ENCODE measurements around the gene SERPINA5.

SERPINA5 gene

DNA sequence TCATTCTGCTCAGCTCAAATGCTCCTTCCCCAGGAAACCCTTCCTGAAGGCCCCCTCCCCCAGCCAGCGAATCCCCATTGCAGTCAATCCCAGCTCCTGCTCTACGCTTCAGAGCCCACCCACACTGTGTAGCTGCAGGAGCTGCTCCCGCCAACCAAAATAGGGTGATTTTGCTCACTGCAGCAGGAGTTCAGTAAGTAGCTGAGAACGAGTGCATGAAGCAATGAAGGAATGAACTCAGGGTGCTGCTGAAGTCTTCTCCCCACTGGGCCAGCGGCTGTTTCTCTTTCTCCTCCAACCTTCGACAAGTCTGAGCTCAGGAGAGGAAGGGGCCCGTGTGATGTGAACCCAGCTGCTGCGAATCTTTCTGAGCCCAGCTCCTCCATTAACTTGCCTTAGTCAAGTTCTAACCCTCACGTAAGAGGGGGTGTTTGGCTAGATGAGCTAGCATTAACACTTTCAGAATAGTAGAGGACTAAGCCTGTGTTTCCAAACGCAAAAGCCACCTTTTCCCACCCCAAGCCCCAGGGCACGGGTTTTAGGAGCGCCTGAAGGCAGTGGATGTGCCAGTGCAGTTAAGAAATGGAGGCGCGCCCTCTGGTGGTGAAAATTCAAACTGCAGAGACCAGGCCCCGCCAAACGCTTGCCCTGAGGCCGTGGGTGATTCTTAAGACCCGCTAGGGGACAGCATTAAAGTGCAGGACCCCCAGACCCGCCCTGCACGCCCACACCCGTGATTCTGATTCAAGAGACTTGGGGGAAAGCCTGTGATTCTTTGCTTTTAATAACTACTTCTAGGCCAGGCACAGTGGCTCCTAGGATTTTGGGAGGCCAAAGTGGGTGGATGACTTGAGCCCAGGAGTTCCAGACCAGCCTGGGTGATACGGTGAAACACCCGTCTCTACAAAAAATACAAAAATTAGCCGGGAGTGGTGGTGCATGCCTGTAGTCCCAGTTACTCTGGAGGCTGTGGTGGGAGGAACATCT, 31.9 kb upstream of the SERPINA5 start:
- peak; percentile 5 to 45 for DNase-seq (ENCODE audit: low read depth in 2 of 2)

DNA sequence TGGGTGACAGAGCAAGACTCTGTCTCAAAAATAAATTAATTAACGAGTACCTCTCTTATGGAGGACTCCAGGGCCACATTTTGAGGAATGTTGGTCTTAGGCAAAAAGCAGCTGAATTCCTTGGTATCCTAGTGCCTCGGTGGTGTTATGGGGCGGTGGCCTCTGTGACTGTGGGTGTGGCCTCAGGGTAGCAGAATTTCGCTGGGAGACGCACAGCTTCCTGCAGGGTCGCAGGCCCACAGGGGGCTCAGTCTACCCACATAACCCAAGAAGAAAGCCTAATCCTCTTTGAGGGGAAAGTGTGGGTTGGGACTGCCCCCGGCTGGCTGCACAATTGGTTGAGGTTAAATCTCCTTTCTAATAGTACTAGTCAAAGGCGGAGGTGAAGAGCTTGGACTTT, 31.2 kb upstream of the SERPINA5 start:
- no peak for DNase-seq (ENCODE audit: low read depth in 2 of 2)

DNA sequence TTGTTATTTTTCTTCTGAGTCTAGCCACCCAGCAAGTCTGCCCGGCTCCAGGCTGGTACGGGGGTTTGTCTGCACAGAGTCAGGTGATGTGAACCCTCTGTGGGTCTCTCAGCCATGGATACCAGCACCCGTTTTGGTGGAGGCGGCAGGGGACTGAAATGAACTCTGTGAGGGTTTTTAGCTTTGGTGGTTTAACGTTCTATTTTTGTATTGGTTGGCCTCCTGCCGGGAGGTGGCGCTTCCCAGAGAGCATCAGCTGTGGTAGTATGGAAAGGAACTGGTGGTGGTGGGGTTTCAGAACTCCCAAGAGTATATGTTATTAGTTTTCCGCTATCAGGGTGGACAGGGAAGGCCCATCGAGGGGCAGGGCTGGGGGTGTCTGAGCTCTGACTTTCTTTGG, 25.2 kb upstream of the SERPINA5 start:
- no peak for DNase-seq (ENCODE audit: low read depth in 2 of 2)

DNA sequence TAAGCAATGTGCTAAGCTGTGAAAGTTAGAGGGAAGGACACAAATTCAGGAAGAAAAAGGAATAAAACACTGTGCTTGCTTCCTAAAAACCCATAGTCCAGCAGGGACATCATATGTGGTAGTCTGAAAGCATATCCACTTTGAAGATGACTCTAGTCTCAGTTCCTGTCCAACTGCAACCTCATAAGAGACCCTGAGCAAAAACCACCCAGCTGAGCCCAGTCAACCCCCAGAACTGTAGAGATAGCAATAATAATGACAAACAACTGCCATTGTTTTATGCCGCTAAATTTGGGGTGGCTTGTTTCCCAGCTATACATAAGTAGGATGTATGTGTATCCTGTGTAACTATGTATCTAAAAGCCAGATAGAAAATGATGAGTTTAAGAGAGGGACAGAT, 23.9 kb upstream of the SERPINA5 start:
- DNase-seq (ENCODE audit: low read depth in 2 of 2) = no peak

DNA sequence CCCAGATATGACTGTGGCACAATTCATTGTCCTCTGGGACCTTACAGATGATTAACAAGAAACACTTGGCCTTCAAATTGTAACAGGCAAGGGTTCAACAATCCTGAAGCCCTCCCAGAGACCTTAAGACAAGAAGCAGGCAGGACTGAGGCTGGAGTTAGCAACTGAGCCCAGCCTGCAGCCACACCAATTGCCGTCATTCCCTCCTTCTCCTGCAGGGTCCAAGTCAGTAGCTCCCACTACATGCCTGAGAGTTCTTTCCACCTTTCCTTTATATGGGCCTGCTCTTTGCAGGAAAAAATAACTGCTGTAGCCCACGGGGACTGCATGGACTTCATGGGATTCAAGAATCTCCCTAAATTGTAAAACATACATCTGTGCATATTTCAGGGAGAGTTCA, 22.4 kb upstream of the SERPINA5 start:
- DNase-seq (ENCODE audit: low read depth in 2 of 2) = no peak

DNA sequence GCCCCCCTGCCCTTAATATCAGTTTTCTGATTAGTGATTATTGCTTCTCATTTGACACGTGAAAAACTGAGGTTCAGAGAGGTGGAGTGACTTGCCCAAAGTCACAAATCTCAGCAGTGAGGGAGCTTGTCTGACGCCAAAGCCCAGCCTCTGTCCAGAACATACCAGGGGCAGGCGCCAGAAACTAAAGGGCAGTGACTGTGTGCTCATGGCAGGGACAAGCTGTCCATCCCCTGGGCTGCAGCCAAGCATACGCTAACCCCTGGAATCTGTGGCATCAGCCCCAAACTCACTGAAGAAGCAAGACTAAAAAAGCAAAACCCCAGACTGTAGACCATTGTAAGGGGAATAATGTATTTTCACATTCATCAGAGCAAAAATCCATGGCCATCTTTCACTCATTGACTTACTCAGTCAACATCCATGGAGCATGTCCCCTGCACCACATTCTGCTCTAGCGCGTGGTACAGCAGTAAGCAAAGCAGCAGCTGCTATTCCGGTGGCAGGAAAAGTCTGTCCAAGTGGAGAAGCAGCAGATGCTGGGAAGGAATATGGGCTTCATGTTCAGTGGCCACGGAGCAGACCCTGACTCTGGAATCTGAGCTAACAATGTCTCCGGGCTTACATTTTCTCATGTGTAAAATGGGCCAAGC, 21.5 kb upstream of the SERPINA5 start:
- no peak for DNase-seq (ENCODE audit: low read depth in 2 of 2)

DNA sequence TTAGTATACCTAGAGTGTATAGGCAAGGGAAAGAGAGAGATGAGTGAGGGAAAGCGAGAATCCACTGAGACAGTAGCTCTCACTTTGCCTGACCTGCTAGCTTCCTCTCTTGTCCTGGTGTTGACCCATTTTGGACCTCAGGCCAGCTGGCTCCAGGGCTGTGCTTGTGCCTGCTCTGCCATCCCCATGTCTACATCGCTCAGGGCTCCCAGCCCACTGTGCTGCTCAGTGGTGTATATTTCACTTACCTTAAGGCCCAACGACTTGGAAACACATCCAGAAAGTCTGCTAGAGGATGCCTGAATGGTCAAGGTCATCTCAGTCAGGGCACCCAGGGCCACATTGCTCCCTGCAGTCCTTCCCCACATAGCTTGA, 20.9 kb upstream of the SERPINA5 start:
- DNase-seq (ENCODE audit: low read depth in 2 of 2) = no peak

DNA sequence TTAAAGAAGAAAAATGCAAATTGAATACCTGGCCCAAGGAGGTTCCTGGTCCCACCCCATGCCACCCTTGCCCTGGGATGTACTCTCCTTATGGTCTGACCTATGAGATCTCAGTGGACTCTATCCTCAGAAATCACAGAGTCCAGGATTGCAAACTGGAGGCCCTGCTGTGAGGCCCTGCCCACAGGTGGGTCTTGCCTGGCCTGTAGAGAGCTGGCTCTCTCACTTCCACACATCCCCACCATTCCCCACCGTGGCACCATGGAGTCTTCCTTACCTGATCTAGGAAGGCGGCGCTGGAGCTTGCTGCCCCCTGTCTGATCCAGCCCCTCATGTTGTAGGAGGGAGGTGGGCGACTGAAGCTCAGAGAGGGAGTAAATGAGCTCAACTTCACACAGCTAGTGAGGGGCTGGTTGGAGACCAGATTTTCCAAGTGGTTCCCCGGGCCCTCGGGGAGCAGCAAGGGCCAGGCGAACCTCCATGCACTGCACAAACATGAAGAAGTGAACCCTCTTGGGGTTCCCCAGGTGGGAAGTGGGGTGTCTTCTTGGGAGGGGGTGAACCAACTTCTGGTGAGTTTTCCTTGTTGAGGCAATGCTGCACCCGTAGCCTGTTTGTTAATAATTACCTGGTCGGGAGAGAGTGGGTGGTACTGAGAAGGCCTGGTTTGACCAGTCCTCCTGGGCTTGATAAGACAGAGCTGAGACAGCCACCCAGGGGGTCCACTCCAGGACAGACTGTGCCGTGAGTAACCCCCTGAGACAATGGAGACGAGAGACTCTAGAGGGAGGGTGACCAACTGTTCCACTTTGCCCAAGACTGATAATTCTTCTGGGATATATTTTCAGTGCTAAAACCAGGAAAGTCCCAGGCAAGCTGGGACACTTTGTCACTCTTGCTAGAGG, 20.2 kb upstream of the SERPINA5 start, which contains the start of gene SERPINA4:
TSS of gene SERPINA4 (plus strand) at position 692 of the 905 bp plus-strand sequence. CDS start 2,041 bp downstream, outside the sequence.
- no peak for DNase-seq (ENCODE audit: low read depth in 2 of 2)

DNA sequence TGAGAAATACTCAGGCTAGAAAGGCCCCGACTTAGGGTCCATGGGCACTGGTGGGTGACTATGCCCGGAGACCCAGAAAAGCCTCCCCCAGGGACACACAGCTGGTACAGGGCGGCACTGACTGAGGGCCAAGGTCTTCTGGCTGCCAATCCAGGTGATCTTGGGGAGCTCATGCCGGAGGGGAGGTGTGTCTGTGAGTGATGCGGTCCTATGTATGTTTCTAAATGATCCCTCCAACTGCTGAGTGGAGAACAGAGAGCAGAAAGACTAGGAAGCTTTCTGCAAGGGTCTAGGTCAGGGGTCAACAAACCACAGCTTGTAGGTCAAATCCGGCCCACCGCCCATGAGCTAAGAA, 19.6 kb upstream of the SERPINA5 start:
- DNase-seq (ENCODE audit: low read depth in 2 of 2) = no peak

DNA sequence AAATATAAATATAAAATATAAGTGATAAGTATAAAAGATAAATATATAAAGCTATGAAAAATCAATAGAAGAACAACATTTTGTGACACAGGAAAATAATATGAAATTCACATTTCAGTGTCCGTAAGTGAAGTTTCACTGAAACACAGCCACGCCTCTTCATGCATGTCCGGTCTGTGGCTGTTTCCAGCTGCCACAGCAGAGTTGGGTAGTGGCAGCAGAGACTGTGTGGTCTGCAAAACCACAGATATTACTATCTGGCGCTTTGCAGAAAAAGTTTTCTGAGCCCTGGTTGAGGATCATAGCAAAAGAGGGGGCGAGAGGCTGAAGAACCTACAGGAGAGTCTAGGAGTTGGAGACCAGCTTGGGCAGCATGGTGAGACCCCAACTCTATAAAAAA, 19.2 kb upstream of the SERPINA5 start:
- no peak for DNase-seq (ENCODE audit: low read depth in 2 of 2)

DNA sequence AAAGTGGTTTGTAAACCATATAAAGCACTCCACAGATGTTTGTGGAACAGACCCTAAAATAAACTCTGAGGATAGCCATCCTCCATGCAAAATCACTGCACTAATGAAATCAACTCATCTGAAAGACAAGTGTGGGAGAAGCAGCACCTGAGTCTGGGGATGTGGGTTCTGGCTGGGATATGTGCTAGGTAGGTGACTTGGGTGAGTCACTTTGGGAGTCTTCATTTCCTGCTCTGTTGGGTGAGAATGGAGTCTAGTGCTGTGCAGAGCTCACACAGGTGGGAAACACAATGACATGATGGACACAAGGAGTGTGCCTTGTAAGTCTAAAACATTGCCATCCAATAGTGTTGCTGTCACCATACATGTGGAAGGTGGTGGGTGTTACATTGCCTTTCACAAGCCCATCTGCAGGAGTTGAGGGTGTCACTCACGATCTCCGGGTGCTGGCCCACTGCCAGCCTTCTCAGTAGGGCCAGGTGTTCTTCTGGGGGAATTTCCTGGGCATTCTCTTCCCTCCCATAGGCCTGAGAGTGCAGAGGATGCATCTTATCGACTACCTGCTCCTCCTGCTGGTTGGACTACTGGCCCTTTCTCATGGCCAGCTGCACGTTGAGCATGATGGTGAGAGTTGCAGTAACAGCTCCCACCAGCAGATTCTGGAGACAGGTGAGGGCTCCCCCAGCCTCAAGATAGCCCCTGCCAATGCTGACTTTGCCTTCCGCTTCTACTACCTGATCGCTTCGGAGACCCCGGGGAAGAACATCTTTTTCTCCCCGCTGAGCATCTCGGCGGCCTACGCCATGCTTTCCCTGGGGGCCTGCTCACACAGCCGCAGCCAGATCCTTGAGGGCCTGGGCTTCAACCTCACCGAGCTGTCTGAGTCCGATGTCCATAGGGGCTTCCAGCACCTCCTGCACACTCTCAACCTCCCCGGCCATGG, 18.0 kb upstream of the SERPINA5 start:
- DNase-seq (ENCODE audit: low read depth in 2 of 2) = no peak

DNA sequence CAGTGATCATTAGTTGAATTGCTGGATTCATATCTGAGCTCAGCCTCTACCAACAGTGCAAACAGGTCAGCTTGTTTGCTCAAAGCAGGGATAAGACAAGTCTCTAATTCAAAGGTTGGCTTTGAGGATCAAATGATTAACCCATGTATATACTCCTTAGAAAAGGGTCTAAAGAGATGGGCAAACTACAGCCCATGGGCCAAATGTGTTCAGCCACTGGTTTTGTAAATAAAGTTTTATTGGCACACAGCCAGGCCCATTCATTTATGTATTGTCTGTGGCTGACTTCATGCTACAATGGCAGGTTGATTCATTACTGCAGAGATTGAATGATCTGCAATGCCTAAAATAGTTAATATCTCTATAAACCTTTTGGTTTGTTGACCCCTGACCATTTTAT, 16.8 kb upstream of the SERPINA5 start:
- DNase-seq (ENCODE audit: low read depth in 2 of 2) = no peak

DNA sequence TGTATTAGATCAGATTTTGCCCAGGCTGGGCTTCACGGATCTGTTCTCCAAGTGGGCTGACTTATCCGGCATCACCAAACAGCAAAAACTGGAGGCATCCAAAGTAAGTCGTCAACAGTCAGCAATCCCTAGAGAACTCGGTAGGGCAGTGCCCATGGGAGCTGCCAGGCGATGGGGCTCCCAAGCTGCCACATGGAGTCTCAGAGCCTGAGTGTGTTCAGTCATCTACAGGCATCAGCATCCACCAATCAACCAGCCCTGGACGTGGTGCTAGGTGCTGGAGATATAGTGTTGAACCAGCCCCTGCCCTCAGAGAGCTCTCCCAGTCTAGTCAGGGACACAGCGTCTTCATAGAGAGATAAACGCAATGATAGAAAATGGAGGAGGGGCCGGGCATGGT, 13.0 kb upstream of the SERPINA5 start:
- DNase-seq (ENCODE audit: low read depth in 2 of 2) = no peak

DNA sequence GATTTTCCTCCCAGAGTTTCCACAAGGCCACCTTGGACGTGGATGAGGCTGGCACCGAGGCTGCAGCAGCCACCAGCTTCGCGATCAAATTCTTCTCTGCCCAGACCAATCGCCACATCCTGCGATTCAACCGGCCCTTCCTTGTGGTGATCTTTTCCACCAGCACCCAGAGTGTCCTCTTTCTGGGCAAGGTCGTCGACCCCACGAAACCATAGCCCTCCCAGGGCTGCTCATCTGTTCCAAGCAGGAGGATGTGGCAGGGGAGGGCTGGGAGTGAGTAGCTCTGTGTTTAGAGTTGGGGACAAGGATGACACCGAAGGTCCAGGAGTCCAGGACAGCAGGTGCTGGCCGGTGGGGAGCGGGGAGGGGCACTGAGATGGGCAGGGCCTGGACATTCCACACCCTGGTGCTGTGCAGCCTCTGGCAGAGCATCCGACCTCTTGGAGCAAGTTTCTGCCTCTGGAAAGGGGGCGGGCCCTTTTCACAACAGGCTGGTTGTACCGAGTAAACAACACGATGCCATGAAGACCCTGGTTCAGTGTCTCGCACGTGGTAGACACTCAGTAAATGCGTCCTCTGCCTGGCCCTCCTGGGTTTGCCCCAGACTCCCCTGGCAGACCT, 11.7 kb upstream of the SERPINA5 start:
- DNase-seq (ENCODE audit: low read depth in 2 of 2) = no peak

DNA sequence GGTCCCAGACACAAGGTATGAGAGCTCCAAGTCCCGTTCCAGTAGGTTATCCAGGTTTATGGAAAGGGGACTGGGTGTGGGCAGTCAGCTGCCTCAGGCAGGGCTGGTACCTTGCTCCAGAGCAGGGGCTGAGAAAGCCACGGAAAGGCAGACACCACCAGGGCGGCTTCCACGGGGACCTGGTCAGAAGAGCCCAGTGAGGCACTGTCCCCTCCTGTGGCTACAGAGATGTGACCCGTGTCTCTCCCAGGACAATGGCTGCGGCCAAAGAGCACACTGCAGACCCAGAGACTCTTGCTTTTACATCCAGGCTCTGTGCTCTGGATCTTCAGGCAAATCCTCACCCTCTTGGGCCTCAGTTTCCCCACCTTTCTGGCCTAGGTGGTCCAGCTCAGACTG, 11.2 kb upstream of the SERPINA5 start:
- DNase-seq (ENCODE audit: low read depth in 2 of 2) = no peak

DNA sequence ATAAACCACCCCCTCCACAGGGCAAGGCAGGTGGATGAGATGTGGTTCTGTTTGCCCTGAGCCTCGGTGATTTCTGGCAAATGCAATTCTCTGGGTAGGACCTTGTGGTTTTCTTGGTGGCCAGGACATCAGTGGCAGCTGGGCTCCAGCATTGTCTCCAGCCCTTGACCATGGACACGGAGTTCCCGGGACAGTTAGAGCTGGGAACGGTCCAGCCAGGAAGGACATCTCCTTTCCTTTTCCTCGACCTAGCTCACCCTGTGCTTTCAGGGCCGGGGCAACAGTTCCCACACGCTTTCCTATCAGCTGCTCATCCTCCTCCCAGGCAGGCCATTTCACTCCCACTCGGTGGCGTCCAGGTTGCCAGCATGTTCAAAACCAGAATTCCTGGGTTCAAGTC, 10.8 kb upstream of the SERPINA5 start:
- no peak for DNase-seq (ENCODE audit: low read depth in 2 of 2)

DNA sequence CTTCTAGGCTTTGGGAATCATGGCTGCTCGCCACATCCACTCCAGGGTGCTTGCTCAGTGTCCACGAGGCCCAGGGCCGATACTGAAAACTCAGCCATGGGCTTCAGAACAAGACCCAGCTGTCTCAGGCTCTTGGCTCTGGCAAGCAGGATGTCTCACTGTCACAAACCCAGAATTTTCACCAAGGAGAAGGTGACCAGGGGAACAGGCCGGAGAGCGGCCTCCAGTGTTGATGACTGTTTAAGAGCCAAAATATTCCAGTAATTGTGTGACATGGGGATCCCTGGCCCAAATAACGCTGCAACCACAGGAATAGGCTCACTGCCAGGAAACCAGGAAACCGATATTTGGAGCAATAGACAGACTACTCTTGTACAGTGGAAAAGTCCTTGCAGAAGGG, 9.8 kb upstream of the SERPINA5 start:
- DNase-seq (ENCODE audit: low read depth in 2 of 2) = no peak

DNA sequence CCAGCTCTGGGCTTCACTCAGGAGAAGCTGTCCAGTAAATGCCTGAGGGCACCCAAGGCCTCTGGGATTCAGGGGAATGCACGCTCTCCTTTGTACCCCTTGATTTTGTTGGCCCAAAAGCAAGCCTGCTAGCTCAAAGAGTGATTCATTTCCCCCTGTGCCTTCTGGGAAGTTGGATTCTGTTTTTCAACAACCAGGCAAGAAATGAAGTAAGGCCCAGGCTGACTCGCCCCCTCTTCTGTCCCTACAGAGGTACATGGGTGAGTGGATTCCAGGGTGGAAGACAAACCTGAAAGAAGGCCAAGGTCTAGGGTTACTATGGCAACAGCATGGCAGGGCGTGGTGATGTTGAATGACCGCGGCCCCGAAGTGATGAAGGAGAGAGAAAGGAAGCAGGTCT, 9.3 kb upstream of the SERPINA5 start:
- DNase-seq (ENCODE audit: low read depth in 2 of 2) = no peak

DNA sequence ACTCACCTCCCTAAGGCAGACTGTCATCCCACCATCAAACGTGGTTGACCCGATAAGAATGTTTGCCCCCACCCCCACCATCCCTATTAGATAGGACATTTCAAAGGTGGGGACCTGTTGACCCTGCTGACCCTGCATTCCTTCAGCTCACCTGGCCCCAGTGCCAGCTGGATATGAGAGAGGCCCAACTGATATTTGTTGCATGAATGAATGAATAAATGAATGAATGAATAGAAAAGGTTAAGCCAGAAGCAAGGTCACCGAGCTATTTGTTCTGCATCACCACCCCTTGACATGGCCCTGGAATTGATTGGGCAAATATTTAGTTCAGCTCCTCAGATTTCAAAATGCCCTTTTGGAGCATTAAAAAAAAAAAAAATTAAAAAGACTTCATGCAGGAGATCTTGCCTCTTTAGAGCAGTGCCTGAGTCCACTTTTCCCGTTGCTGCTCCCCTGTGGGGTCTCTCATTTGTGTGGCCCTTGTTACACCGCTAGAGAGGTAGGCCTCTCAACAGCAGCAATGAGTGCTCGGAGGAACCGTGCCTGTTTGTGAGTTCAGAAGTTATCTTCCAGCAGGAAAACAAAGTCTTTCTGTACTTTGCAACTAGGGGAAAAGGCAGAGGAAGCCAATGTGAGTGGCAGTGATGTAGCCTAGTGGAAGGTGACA, 8.5 kb upstream of the SERPINA5 start:
- DNase-seq (ENCODE audit: low read depth in 2 of 2) = no peak
